Kidney (tissue), 14 donors: ENCODE results near the gene RFT1. TPM values are rescaled to one million over a fixed set of nuclear protein-coding genes. Genes with fewer than 3 reads are reported as not detected.

ENCODE experiments used
- DNase-seq, 5 donors: peaks; one replicate each; pipeline ENCODE4 v3.0.0-alpha.2; 2013 to 2020
- FAIRE-seq: peaks from 2 replicates; lab custom pipeline; 2012; peaks lifted over from hg19 to GRCh38; lab: Jason Lieb, UNC
- H3K27ac ChIP-seq, 2 donors: one replicate each; pipeline ENCODE4 v1.7.0; 2013; ENCODE audit warnings: low read depth in 2 of 2, low read length in 2 of 2, inconsistent platforms in 1 of 2
- H3K27me3 ChIP-seq: one replicate; pipeline ENCODE4 v1.7.1; 2013; ENCODE audit warnings: low read length, inconsistent platforms; ENCODE audit not compliant: control insufficient read depth, insufficient read depth
- H3K36me3 ChIP-seq, 3 donors: one replicate each; pipeline versions ENCODE4 v1.7.0 to v1.7.1; 2013; ENCODE audit warnings: low read length in 3 of 3, control low read depth in 1 of 3, inconsistent platforms in 1 of 3; ENCODE audit not compliant: insufficient read depth in 3 of 3, control insufficient read depth in 2 of 3
- H3K4me1 ChIP-seq, 3 donors: one replicate each; pipeline versions ENCODE4 v1.7.0 to v1.7.1; 2013; ENCODE audit warnings: low read length in 3 of 3, inconsistent platforms in 1 of 3, low read depth in 1 of 3; ENCODE audit not compliant: control insufficient read depth in 2 of 3, insufficient read depth in 2 of 3
- H3K4me3 ChIP-seq, 3 donors: one replicate each; pipeline versions ENCODE4 v1.7.0 to v1.8.1; 2013; ENCODE audit warnings: low read length in 3 of 3, control low read depth in 1 of 3, inconsistent platforms in 1 of 3
- H3K9ac ChIP-seq, 3 donors: one replicate each; pipeline versions ENCODE4 v1.7.0 to v1.7.1; 2013; ENCODE audit warnings: low read length in 3 of 3, control low read depth in 1 of 3, inconsistent platforms in 1 of 3
- H3K9me3 ChIP-seq, 3 donors: one replicate each; pipeline versions ENCODE4 v1.7.0 to v1.7.1; 2013; ENCODE audit warnings: low read length in 3 of 3, control low read depth in 1 of 3, inconsistent platforms in 1 of 3; ENCODE audit not compliant: control insufficient read depth in 2 of 3, insufficient read depth in 1 of 3
- intact Hi-C: fragments of 100-400 bp; cut with DNase I; formaldehyde crosslinking; loops from one replicate; pipeline ENCODE4 v1.11.1; 2022
- polyA plus RNA-seq: library from polyadenylated mRNA; stranded (reverse); fragments of 350-450 nt; fragmentation: Illumina TruSeq; extraction: RNeasy Lipid Tissue Mini Kit (QIAGEN cat#74804); gene quantifications from one replicate; pipeline ENCODE4 v1.2.3, GENCODE V29; 2014; ENCODE audit warnings: low read depth, low replicate concordance; ENCODE audit not compliant: insufficient read depth
- total RNA-seq: library from RNA; stranded (reverse); fragmentation: NEBNext Ultra II Directional; extraction: Animal tissue kit (Norgen Biotek cat#: 25700); gene quantifications from one replicate; pipeline ENCODE4 v1.2.1, GENCODE V29; 2021
- TF ChIP-seq, protein P1 (sequence below): IDR thresholded peaks from 3 replicates; pipeline ENCODE4 v1.5.1; 2012; ENCODE audit warnings: mild to moderate bottlenecking, moderate library complexity, borderline replicate concordance; ENCODE audit not compliant: insufficient read depth; ENCODE audit errors: extremely low read depth
- donor health status: control.
- donor health status: control.
- donor health status: control.
- donor health status: control.
- donor health status: control.
- donor health status: DM: yes; HTN: yes; CAD: no.
- donor health status: Normal renal cell carcinoma (clear cell type).

RFT1 gene
- total and polyA plus RNA-seq, 2 donors from 2014 or later: 14.7 to 22.8 TPM

DNA sequence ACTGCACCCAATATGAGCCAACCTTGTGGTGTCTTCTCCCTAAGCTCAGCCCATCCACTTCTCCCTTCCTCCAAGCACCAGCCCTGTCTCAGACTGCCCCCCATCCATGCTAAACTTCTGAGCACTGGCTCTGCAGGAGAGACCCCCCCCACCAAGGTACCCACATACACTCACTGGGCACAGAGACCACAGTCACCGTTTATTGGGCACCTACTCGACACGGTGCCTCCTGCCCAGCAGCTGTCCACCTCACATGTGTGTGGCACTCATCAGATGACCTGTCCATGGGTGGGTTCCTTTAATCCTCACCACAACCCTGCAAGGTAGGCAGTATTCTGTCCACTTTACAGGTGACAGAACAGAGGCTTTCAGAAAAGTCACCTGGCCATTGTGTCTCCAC, 62.1 kb downstream of the RFT1 start:
- Histone ChIP-seq H3K9ac (no peak overlapping the region), H3K4me3 (no peak overlapping the region), H3K36me3 (no peaks in the 10 kb centered on the region), H3K9me3 (no peaks in the 10 kb centered on the region), H3K4me1 (peaks cover 0 to 6% (median 0%) of the 10 kb centered on the region in 3 donors), H3K27me3 (no peaks in the 10 kb centered on the region), H3K27ac (no peak overlapping the region)
- FAIRE-seq: no peak
- TF ChIP-seq, protein P1, sequence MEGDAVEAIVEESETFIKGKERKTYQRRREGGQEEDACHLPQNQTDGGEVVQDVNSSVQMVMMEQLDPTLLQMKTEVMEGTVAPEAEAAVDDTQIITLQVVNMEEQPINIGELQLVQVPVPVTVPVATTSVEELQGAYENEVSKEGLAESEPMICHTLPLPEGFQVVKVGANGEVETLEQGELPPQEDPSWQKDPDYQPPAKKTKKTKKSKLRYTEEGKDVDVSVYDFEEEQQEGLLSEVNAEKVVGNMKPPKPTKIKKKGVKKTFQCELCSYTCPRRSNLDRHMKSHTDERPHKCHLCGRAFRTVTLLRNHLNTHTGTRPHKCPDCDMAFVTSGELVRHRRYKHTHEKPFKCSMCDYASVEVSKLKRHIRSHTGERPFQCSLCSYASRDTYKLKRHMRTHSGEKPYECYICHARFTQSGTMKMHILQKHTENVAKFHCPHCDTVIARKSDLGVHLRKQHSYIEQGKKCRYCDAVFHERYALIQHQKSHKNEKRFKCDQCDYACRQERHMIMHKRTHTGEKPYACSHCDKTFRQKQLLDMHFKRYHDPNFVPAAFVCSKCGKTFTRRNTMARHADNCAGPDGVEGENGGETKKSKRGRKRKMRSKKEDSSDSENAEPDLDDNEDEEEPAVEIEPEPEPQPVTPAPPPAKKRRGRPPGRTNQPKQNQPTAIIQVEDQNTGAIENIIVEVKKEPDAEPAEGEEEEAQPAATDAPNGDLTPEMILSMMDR: no peak
- no peak for DNase-seq
- intact Hi-C loops: no loop called here

DNA sequence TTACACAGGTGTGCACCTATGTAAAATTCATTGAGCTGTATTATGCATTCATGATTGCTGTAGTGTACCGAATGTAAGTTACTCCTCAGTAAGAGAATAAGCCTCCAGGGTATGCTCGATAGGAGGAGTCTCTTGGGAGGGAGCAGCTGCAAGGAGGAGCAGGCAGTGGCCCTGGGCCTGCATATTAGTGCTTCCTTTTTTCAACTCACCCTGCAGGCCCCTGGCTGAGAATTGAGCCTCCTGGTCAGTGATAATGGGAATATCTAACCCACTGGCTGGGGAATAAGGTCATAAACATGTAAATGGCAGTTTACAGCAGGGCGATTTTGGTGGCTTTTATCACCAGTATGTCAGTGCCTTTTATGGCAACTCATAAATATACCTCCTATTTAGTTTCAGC, 62.7 kb downstream of the RFT1 start:
- Histone ChIP-seq H3K9ac (no peak overlapping the region), H3K27me3 (no peaks in the 10 kb centered on the region), H3K4me3 (no peak overlapping the region), H3K27ac (no peak overlapping the region), H3K9me3 (no peaks in the 10 kb centered on the region), H3K36me3 (no peaks in the 10 kb centered on the region), H3K4me1 (peaks cover 0 to 6% (median 0%) of the 10 kb centered on the region in 3 donors)
- TF ChIP-seq, protein P1: no peak
- no peak for DNase-seq
- intact Hi-C loops: no loop called here
- no peak for FAIRE-seq

- TF ChIP-seq, protein P1: no peak
- FAIRE-seq: no peak
- Histone ChIP-seq H3K9ac (no peak overlapping the region), H3K27me3 (no peaks in the 10 kb centered on the region), H3K4me1 (no peaks in the 10 kb centered on the region), H3K27ac (no peak overlapping the region), H3K36me3 (no peaks in the 10 kb centered on the region), H3K9me3 (no peaks in the 10 kb centered on the region), H3K4me3 (no peak overlapping the region)
- intact Hi-C loops: no loop called here
- DNase-seq: no peak
Measured at GRCh38 chr3:53065841-53066480, 64.3 kb downstream of the RFT1 start.

DNA sequence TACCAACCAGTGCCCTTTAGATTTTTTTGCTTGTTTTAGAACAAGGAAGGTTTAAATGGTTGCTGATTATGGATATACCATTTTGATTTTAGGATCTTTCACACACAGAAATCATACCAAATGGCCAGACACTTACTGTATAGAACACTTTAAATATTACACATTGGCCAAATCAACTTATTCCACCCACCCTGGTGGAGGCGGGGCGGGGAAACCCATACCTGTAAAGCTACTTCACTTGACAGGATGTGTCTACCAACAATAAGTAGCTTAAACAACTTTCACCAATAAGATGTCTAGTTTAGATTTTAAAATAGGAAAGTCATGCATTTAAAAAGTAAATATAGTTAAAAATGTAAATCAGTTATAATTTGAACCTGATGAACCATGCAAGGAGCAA, 67.3 kb downstream of the RFT1 start:
- Histone ChIP-seq H3K27ac (no peak overlapping the region), H3K9ac (no peak overlapping the region), H3K36me3 (no peaks in the 10 kb centered on the region), H3K4me3 (no peak overlapping the region), H3K9me3 (no peaks in the 10 kb centered on the region), H3K4me1 (no peaks in the 10 kb centered on the region), H3K27me3 (no peaks in the 10 kb centered on the region)
- TF ChIP-seq, protein P1: no peak
- intact Hi-C loops: no loop called here
- DNase-seq: no peak
- no peak for FAIRE-seq
